ENCODE measurements around the gene JPT2.
"Not testable (repeated sequence)": the region's sequence is repeated elsewhere in the genome, so short reads cannot be mapped to it uniquely, and the experiment has no call there.

Gene JPT2

GRCh38 chr16:1727651-1728624 lies 49.9 kb downstream of the JPT2 start:
- no peak overlapping the region for H3K4me3 ChIP-seq (ENCODE audit: low read length)
- H3K27me3 ChIP-seq (replicated peaks; ENCODE audit: control insufficient read depth, insufficient read depth, low read length) = no peaks in the 10 kb centered on the region
- H3K9me3 ChIP-seq (ENCODE audit: control insufficient read depth, low read length) = no peaks in the 10 kb centered on the region
- peaks cover 4% of the 10 kb centered on the region for H3K4me1 ChIP-seq (ENCODE audit: control insufficient read depth, insufficient read depth, low read length)
- DNase-seq (ENCODE audit: low read depth) = no peak
- H3K36me3 ChIP-seq (ENCODE audit: control insufficient read depth, insufficient read depth, low read length, severe bottlenecking) = peaks cover 42% of the 10 kb centered on the region
- no peak overlapping the region for H3K9ac ChIP-seq (ENCODE audit: low read length)

- H3K9me3 ChIP-seq (ENCODE audit: control insufficient read depth, low read length) = no peaks in the 10 kb centered on the region
- no peak overlapping the region for H3K4me3 ChIP-seq (ENCODE audit: low read length)
- H3K4me1 ChIP-seq (ENCODE audit: control insufficient read depth, insufficient read depth, low read length) = no peaks in the 10 kb centered on the region
- DNase-seq (ENCODE audit: low read depth) = no peak
- H3K27me3 ChIP-seq (replicated peaks; ENCODE audit: control insufficient read depth, insufficient read depth, low read length) = no peaks in the 10 kb centered on the region
- peaks cover 53% of the 10 kb centered on the region for H3K36me3 ChIP-seq (ENCODE audit: control insufficient read depth, insufficient read depth, low read length, severe bottlenecking)
- no peak overlapping the region for H3K9ac ChIP-seq (ENCODE audit: low read length)
These were observed 50.9 kb downstream of the JPT2 start for GRCh38 chr16:1729026-1729425.

GRCh38 chr16:1729445-1729844 lies 51.4 kb downstream of the JPT2 start:
- H3K4me1 ChIP-seq (ENCODE audit: control insufficient read depth, insufficient read depth, low read length) = no peaks in the 10 kb centered on the region
- no peak overlapping the region for H3K9ac ChIP-seq (ENCODE audit: low read length)
- no peak for DNase-seq (ENCODE audit: low read depth)
- no peaks in the 10 kb centered on the region for H3K9me3 ChIP-seq (ENCODE audit: control insufficient read depth, low read length)
- no peak overlapping the region for H3K4me3 ChIP-seq (ENCODE audit: low read length)
- H3K36me3 ChIP-seq (ENCODE audit: control insufficient read depth, insufficient read depth, low read length, severe bottlenecking) = peaks cover 57% of the 10 kb centered on the region
- no peaks in the 10 kb centered on the region for H3K27me3 ChIP-seq (replicated peaks; ENCODE audit: control insufficient read depth, insufficient read depth, low read length)

- Histone ChIP-seq H3K9ac (ENCODE audit: low read length) (no peak overlapping the region), H3K4me1 (ENCODE audit: control insufficient read depth, insufficient read depth, low read length) (no peaks in the 10 kb centered on the region), H3K9me3 (ENCODE audit: control insufficient read depth, low read length) (no peaks in the 10 kb centered on the region), H3K4me3 (ENCODE audit: low read length) (no peak overlapping the region), H3K27me3 (replicated peaks; ENCODE audit: control insufficient read depth, insufficient read depth, low read length) (no peaks in the 10 kb centered on the region), H3K36me3 (ENCODE audit: control insufficient read depth, insufficient read depth, low read length, severe bottlenecking) (peaks cover 63% of the 10 kb centered on the region)
- DNase-seq (ENCODE audit: low read depth) = no peak
These were observed 53.0 kb downstream of the JPT2 start for GRCh38 chr16:1731073-1731472.

- H3K4me3 ChIP-seq (ENCODE audit: low read length) = no peak overlapping the region
- no peaks in the 10 kb centered on the region for H3K4me1 ChIP-seq (ENCODE audit: control insufficient read depth, insufficient read depth, low read length)
- no peak overlapping the region for H3K9ac ChIP-seq (ENCODE audit: low read length)
- no peak for DNase-seq (ENCODE audit: low read depth)
- no peaks in the 10 kb centered on the region for H3K27me3 ChIP-seq (replicated peaks; ENCODE audit: control insufficient read depth, insufficient read depth, low read length)
- no peaks in the 10 kb centered on the region for H3K9me3 ChIP-seq (ENCODE audit: control insufficient read depth, low read length)
- H3K36me3 ChIP-seq (ENCODE audit: control insufficient read depth, insufficient read depth, low read length, severe bottlenecking) = peaks cover 58% of the 10 kb centered on the region
These were observed 53.5 kb downstream of the JPT2 start for GRCh38 chr16:1731603-1732002.

GRCh38 chr16:1732071-1732470 lies 54.0 kb downstream of the JPT2 start:
- Histone ChIP-seq H3K36me3 (ENCODE audit: control insufficient read depth, insufficient read depth, low read length, severe bottlenecking) (peaks cover 55% of the 10 kb centered on the region), H3K9ac (ENCODE audit: low read length) (no peak overlapping the region), H3K9me3 (ENCODE audit: control insufficient read depth, low read length) (no peaks in the 10 kb centered on the region), H3K4me1 (ENCODE audit: control insufficient read depth, insufficient read depth, low read length) (no peaks in the 10 kb centered on the region), H3K4me3 (ENCODE audit: low read length) (no peak overlapping the region), H3K27me3 (replicated peaks; ENCODE audit: control insufficient read depth, insufficient read depth, low read length) (no peaks in the 10 kb centered on the region)
- no peak for DNase-seq (ENCODE audit: low read depth)

- H3K4me3 ChIP-seq (ENCODE audit: low read length); H3K9me3 ChIP-seq (ENCODE audit: control insufficient read depth, low read length); DNase-seq (ENCODE audit: low read depth); H3K9ac ChIP-seq (ENCODE audit: low read length); H3K27me3 ChIP-seq (replicated peaks; ENCODE audit: control insufficient read depth, insufficient read depth, low read length); H3K4me1 ChIP-seq (ENCODE audit: control insufficient read depth, insufficient read depth, low read length): not testable (repeated sequence)
- H3K36me3 ChIP-seq (ENCODE audit: control insufficient read depth, insufficient read depth, low read length, severe bottlenecking) = peaks cover 52% of the 10 kb centered on the region
These were observed 54.5 kb downstream of the JPT2 start for GRCh38 chr16:1732551-1732987.

- Histone ChIP-seq H3K4me3 (ENCODE audit: low read length) (no peak overlapping the region), H3K9ac (ENCODE audit: low read length) (no peak overlapping the region), H3K36me3 (ENCODE audit: control insufficient read depth, insufficient read depth, low read length, severe bottlenecking) (peaks cover 40% of the 10 kb centered on the region), H3K27me3 (replicated peaks; ENCODE audit: control insufficient read depth, insufficient read depth, low read length) (no peaks in the 10 kb centered on the region), H3K9me3 (ENCODE audit: control insufficient read depth, low read length) (no peaks in the 10 kb centered on the region), H3K4me1 (ENCODE audit: control insufficient read depth, insufficient read depth, low read length) (no peaks in the 10 kb centered on the region)
- DNase-seq (ENCODE audit: low read depth) = no peak
These were observed 56.0 kb downstream of the JPT2 start for GRCh38 chr16:1734123-1734522.

GRCh38 chr16:1734816-1735215 lies 56.7 kb downstream of the JPT2 start:
- Histone ChIP-seq H3K4me1 (ENCODE audit: control insufficient read depth, insufficient read depth, low read length) (no peaks in the 10 kb centered on the region), H3K27me3 (replicated peaks; ENCODE audit: control insufficient read depth, insufficient read depth, low read length) (no peaks in the 10 kb centered on the region), H3K36me3 (ENCODE audit: control insufficient read depth, insufficient read depth, low read length, severe bottlenecking) (peaks cover 34% of the 10 kb centered on the region), H3K9ac (ENCODE audit: low read length) (no peak overlapping the region), H3K9me3 (ENCODE audit: control insufficient read depth, low read length) (no peaks in the 10 kb centered on the region), H3K4me3 (ENCODE audit: low read length) (no peak overlapping the region)
- DNase-seq (ENCODE audit: low read depth) = no peak

GRCh38 chr16:1740234-1740633 lies 62.2 kb downstream of the JPT2 start:
- Histone ChIP-seq H3K9me3 (ENCODE audit: control insufficient read depth, low read length) (no peaks in the 10 kb centered on the region), H3K27me3 (replicated peaks; ENCODE audit: control insufficient read depth, insufficient read depth, low read length) (no peaks in the 10 kb centered on the region), H3K36me3 (ENCODE audit: control insufficient read depth, insufficient read depth, low read length, severe bottlenecking) (peaks cover 27% of the 10 kb centered on the region), H3K4me3 (ENCODE audit: low read length) (no peak overlapping the region), H3K4me1 (ENCODE audit: control insufficient read depth, insufficient read depth, low read length) (no peaks in the 10 kb centered on the region), H3K9ac (ENCODE audit: low read length) (no peak overlapping the region)
- DNase-seq (ENCODE audit: low read depth) = no peak

- H3K27me3 ChIP-seq (replicated peaks; ENCODE audit: control insufficient read depth, insufficient read depth, low read length) = no peaks in the 10 kb centered on the region
- DNase-seq (ENCODE audit: low read depth) = no peak
- H3K4me3 ChIP-seq (ENCODE audit: low read length) = no peak overlapping the region
- H3K9me3 ChIP-seq (ENCODE audit: control insufficient read depth, low read length) = no peaks in the 10 kb centered on the region
- no peak overlapping the region for H3K9ac ChIP-seq (ENCODE audit: low read length)
- no peaks in the 10 kb centered on the region for H3K4me1 ChIP-seq (ENCODE audit: control insufficient read depth, insufficient read depth, low read length)
- peaks cover 31% of the 10 kb centered on the region for H3K36me3 ChIP-seq (ENCODE audit: control insufficient read depth, insufficient read depth, low read length, severe bottlenecking)
These were observed 62.9 kb downstream of the JPT2 start for GRCh38 chr16:1740781-1741490.
